Stimulated activated CD8-positive, alpha-beta memory T cell treated with anti-CD3 and anti-CD28 coated beads, Interleukin-15, amount 100 ng/mL, for 4 hours (primary cell): Measurements from ENCODE around the gene PRLR.
"Not testable (repeated sequence)": the region's sequence is repeated elsewhere in the genome, so short reads cannot be mapped to it uniquely, and the experiment has no call there.

ENCODE experiments used
- DNase-seq, 2 donors: peaks; one replicate each; pipeline ENCODE4 v3.0.0-alpha.2; 2020; ENCODE audit warnings: low read depth in 2 of 2

Gene PRLR

DNA sequence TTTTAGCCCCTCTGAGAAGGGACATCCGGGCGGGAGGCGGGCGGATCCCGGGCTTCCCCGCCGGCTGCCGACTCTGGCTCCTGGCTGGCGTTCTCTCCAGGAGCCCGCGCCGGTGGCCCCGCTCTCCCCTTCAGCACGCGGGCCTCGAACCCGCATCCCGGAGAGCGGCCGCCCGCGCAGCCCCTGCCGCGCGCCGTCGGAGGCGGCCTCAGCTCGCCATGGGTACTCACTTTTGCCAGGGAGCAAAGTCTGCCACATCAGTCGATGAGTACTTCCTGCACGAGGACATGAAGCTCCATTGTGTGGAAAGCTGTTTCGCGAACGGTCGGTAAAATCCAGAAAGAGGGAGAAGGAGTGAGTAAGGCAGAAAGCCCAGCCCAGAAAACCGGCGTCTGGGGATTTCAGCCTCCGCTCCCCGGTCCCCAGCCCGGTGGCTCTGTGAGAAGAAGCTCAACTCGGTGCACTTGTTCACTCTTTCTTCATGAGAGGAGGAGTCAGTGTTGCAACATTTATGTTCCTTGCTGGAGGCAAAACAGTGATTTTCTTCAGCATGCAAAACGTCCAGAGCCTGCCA lies at the start of gene PRLR:
Gene PRLR (minus strand): TSS at position 450 of the 574 bp plus-strand sequence. CDS start 140,867 bp downstream, outside the sequence.
- DNase-seq, result no peak

DNA sequence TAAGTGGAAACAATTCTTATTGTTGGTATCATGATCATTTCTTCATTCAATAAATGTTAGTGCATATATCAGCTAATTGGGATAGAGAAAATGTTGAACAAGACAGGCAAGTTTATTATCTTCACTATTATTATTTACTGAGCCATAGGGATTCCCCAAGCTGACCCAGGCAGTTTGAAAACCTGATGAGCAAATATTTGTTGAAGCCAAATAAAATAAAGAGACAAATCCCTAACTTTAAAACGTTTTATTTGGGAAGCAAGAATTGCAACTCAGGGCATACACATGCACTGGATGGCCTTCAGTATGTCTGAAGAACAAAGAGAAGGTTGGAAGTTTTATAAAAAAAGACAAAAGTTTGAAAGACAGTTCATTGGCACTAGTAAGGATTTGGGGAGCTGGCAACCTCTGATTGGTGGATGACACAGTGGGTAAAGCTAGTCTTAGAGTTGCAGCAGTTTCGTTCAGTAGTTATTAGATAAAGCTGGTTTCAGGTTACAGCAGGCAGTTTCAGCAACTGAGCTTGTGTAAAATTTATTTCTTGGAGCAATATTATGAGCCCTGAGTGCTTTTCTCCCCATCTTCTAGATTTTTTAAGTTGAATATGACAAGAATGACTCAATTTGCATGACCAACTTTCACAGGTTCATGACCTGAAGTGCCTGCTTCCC lies 44.7 kb upstream of the PRLR start:
- DNase-seq, result no peak

DNA sequence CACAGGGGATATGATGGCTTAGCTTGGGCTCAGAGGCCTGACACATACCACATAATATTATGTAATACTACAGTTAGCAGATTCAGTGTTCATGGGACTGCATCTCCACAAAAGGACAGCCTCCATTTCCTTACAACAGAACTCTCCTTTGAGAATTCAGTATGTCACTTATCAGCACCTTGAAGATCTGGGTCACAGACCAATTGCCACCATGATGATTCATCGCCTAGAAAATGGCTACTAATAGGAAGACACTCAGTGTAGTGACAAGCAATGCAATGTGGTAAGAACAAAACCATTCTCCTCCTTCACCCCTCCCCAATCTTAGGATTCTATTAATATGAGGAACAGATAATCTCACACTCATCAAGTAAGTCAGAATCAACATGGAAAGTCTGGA lies 38.7 kb upstream of the PRLR start:
- DNase-seq, result no peak

DNA sequence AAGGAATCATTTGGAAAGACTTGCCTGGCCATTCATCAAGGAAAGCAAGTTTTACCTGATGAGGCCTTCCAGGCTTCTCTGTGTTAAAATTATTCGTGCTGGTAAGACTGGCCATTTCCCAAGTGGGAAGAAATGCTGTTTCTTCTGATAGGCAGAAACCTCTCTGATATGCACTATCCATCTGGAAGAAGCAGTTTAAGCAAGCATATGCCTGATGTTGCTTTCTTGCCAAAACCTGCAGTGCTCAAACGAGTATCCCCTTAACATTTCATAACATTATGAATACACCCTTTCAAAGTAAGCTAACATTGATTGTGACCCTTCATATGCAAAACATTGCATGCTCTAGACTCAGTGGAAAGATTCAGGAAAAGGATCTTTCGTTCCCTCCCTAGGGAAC lies 36.0 kb upstream of the PRLR start:
- DNase-seq, result no peak

DNA sequence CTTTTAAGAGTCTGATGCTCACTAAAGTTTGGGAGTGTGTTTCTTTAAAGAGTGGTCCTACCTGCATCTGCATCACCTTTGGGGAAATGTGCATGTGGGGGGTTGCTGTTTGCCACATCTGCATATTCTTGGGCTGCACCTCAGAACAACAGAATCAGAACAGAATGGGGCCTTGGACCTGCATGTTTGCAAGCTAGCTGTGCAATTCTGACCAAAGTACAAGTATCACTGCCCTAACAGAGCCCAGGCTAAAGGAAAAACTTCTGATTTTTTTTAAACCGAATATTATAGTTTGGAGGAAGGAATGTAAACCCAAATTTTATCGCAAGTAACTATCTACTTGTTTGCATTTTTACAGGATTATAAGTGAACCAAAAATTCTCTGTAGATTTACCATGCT lies 34.2 kb upstream of the PRLR start:
- DNase-seq, result no peak

DNA sequence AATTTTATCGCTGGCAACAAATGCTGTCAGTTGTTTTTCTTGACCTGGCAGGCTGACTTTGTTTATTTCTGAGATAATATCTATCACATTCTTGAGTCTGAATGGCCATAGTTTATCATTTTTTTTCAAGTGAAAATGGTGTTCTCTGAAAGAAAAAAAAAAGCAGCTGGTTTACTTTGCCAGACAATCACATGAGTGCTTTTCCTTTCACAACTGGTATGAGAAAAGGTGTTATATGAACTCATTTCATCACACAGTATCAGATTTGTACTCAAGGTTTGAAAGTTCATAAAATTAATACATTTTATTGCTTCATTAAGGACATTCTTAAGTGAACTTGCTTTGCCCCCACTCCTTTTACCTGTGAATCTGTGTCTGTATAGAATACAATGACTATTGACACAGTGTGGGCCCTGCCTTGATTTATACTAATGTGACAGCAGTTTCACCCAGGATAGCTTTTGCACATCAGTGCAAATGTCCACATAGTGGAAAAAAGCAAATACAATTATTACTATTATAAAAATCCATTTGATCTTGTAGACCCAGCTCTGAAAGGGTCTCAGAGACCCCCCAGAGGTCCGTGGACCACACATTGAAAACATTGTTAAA lies 33.1 kb upstream of the PRLR start:
- no peak for DNase-seq

DNA sequence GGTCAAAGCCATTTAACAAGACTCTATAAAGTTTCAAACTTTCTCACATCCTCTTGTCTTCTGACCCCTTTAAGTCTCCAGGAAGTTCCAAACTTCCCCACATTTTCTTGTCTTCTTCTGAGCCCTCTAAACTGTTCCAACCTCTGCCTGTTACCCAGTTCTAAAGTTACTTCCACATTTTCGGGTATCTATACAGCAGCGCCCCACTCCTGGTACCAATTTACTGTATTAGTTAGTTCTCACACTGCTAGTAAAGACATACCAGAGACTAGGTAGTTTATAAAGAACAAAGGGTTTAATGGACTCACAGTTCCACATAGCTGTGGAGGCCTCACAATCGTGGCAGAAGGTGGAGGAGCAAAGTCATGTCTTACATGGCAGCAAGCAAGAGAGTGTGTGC lies 23.3 kb upstream of the PRLR start:
- DNase-seq, result no peak

DNA sequence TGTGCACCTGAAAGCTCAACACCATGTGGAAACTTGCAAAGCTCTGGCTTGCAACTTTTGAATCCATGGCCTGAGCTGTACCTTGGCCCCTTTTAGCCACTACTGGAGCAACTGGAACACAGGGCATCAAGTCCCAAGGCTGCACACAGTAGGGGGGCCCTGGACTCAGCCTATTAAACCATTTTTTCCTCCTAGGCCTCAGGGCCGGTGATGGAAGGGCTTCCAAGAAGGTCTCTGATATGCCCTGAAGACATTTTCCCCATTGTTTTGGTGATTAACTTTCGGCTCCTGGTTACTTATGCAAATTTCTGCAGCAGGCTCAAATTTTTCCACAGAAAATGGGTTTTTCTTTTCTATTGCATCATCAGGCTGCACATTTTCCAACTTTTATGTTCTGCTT lies 22.7 kb upstream of the PRLR start:
- no peak for DNase-seq

DNA sequence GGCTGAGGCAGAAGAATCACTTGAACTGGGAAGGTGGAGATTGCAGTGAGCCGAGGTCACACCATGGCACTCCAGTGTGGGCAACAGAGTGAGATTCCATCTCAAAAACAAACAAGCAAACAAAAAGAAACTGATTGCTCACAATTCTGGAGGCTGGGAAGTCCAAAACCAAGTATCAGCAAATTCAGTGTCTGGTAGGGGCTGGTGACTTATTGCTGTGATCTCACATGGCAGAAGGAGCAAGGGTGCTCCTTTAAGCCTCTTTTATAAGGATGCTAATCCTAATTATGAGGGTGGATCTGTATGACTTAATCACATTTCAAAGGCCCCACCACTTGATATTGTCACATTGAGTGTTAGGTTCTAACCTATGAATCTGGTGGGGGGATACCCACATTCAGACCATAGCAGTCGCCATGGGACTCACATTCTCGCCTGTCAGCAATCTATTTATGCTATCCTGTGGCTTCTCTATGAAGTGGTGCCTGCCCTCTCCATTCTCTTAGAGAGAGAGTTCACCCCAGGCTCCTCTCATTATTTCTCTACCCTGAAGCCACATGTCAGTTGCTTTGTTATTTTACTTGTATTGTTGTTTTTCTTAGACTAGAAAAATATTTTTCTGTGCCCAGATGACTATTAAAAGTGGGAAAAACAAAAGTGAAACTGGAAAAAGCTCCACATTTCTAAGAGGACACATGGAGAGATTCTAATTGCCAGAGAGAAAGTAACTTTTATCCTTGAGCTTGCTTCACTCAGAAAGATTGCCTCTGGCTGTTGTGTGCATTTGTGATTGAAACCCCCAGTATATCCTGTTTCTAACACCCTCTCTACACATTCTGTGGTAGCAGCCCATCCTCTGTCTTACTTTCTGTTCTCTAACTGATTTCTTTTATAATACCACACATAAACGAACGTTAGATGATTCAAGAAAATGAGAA lies 18.8 kb upstream of the PRLR start:
- DNase-seq, result no peak

DNA sequence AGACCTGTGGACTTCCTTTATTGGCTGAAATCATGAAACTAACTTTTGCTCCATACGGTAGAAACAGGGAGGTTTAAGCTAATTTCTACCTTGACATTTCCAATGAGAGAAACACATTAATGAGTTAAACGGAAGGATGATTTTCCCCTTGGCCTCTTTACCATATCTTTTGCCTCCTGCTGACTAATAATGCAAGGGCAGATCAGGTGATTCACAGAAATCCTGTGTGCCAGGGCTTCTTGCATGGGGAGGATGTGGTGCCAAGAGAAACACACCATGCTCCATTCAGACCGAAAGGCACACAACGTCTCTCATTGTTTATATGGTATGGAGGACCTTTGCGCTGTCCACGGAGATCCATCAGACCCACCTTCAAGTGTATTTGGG lies 17.4 kb upstream of the PRLR start:
- no peak for DNase-seq

DNA sequence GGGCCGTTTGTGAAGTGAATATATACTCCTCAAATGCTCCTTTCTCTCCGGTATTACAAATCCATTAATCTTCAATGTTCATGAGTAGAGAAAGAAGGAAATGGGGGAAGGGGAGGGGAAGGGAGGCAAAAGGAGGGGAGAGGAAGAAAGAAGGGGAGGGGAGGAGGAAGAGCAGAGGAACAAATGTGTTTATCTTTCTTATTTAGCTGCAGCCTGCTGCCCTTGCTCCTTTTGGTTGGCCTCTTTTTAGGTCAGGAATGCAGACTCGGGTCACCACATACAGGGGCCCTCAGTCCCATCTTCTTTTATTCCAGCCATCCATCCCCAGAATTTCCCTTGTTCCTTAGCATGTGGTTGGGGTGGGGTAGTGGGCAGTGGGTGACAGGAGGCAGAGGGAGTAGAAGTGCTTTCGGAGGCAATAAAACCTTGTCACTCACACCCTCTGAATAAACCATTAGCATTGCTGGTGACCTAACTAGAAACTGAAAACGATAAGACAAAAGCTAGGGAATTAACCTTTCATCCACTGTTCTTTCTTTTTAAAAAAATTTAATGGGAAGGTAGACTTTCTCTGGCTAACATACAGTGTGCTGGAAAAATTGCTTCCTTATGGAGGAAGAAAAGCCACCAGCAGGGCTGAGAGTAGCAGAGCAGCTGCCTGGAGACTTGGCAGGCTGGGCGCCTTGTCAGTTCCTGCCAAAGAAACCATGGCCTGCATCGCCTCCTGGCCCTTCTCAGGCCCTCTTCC lies 16.8 kb upstream of the PRLR start:
- no peak for DNase-seq

DNA sequence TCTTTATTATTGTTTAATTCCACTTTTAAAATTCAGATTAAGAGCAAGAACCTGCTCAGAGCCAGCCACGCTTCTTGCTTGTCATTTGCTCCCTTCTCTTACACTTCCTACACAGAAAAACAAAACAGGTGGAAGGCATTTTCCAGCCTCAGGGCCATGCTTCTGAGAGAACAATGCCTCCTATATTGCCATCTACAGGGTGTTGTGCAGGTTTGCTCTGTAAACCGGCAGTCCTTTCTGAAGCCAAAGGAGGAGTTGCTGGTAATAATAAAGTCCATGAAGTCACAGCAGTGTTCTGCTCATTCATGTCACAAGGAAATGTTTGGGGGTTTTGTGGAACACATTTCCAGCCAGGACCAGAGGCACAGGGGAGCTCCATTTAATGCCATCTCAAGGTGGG lies 16.1 kb upstream of the PRLR start:
- no peak for DNase-seq

DNA sequence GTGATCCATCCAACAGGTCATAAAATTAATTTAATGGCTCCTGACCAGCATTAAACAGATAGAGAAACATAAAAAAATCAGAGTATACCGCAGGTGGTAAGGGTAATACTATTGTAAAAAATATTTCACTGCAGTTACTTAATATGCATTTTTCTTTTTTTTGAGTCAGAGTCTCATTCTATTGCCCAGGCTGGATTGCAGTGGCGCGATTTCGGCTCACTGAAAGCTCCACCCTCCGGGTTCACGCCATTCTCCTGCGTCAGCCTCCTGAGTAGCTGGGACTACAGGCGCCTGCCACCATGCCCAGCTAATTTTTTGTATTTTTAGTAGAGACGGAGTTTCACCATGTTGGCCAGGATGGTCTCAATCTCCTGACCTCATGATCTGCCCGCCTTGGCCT lies 15.1 kb upstream of the PRLR start:
- not testable (repeated sequence) for DNase-seq

DNA sequence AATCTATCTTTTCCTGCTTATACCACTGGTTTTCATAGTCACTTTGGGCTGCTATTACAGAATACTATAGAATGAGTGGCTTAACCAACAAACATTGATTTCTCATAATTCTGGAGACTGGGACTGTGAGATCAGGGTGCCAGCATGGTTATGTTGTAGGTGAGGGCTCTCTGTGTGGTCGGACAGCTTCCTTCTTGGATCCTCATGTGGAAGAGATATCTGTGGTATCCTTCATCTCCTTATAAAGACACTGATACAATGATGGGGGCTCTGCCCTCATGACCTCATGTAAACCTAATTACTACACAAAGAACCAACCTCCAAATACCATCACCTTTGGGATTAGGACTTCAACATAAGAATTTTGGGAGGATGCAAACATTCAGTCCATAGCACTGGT lies 13.9 kb upstream of the PRLR start:
- DNase-seq, result no peak

DNA sequence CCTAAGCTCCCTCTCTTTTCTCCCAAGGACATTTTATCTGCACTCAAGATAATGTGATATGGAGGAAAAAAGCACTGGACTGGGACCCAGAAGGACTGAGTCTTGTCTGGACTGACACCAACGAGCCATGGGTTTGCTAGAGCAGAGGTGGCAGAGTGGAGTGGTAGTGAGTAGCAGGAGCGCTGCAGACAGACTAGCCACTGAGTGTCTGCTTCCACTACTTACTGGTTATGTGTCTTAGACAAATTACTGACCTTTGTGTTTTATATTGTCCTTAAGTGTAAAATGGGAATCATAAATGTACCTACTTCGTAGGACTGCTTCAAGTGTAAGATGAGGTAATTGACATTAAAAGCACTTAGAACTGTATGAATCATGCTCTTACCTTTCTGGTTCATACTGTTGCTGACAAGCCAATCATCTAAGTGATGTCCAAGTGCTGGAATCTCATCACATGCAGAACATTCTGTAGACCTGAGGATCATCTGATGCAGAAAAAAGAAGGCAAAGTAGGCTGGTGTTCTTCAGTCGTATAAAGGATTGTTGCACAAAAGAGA lies 12.5 kb upstream of the PRLR start:
- DNase-seq, result no peak

DNA sequence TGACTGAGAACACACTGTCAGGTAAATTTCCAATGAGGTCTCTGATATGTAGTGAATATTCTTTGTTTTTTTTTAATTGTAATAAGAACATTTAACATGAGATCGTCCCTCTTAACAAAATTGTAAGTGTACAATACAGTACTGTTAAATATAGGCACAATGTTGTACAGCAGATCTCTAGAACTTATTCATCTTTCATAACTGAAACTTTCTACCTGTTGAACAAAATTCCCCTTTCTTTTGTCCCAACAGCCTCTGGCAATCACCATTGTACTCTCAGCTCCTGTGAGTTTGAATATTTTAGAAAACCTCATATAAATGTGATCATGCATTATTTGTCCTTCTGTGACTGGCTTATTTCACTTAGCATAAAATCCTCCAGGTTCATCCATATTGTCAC lies 10.6 kb upstream of the PRLR start:
- no peak for DNase-seq

DNA sequence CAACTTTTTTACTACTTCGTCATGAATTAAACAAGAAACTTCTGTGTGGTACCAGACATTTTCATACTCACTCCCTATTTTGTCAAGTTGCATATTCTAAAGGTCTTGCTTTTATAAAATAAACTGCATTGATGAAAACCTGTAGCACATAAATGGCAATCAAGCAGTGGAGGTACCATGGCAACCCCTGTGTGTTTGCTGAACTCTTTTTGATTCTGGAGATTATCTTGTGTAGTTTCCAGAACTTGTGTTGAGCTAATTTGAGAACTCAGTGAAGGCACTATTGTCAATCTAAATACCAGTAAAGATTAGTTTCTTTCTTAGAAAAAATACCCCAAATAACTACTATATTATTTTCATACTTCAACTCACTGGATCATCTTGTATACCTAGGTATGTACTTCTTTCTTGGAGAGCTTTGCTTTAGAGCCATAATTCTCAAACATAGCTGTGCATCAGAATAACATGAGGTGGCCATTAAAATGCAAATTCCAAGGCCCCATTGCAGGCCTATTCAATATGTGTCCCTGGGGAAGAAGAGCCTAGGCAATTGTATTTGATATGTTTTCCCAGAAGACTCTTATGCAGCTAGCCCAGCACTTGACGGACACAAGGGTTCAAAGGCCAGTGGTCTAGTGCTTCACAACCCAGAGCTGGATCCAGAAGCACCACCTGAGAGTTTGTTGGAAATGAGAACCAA lies 9.8 kb upstream of the PRLR start:
- DNase-seq, result no peak

DNA sequence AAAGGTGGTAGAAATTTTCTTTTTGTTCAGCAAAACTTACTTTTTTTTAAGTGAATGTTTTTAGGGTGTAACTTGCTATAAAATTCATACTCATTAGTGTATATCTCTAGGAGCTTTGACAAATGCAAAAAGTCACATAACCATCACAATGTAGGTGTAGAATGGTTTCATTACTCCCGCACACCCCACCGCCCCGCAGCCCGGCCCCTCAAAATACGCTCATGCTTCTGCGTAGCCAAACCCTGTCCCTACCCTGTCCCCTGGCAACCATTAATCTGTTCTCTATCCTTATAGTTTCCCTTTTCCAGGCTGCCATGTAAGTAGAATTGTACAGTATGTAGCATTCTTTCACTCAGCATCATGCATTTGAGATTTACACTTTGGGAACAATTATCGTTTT lies 9.2 kb upstream of the PRLR start:
- no peak for DNase-seq

DNA sequence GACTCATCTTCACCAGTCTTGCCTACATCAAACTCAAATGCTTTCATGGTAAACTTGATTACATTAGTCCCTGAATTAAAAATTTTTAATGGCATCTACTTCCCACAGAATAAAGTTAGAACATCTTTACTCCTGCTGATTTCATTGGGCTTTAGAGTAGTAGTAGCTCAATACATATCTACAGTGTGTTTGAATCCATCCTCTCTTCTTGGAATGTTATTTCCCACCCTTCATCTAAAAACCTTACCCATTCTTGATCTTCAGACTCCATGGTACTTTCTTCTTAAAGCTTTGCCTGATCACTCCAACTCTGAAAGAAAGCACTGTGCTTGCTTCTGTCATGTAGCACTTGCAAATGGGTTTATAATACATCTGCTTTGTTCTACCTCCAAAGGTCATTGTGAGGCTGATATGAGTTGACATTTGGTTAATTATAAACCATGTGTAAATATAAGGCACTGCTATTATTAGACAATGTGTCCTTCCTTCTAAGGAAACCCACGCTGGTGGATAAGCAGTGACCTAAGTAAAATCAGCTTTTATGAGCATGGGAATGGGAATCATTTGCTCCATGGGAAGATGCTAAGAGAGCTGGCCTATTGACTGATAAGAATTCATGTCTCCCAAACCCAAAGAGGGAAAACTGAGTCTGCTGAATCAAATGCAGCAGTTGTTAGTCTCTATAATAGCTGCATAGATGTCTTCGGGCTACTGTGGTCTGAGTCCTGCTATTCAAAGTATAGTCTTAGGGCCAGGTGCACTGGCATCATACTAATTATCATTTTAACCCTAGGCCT lies 7.5 kb upstream of the PRLR start:
- DNase-seq, result no peak

DNA sequence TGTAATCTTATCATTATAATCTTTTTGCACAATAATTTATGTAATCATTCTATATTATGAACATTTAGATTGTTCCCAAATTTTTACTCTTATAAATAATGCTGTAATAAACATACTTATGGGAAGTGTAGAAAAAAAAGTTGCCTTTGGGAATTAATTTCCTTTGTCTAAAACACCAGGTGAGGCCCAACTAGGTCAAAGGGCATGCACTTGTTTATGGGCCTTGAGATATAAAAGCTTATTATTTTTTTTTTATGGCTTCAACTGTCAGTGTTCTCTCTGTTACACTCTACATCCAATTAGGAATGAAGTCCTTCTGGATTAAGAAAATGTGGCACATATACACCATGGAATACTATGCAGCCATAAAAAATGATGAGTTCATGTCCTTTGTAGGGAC lies 6.5 kb upstream of the PRLR start:
- no peak for DNase-seq
